B cell (primary cell): ENCODE results near the gene MCTP1. TPM values are rescaled to one million over a fixed set of nuclear protein-coding genes. Genes with fewer than 3 reads are reported as not detected.

Source experiments
- ATAC-seq: fragments of 200-7000 bp; cut with Tn5 transposase; one replicate; pipeline ENCODE4 v1.10.0; 2021; ENCODE audit warnings: low read depth, mild to moderate bottlenecking, moderate number of reproducible peaks, moderate library complexity
- CTCF ChIA-PET: fragments of 350-600 bp; sonication (Branson Sonifier 250); formaldehyde crosslinking; loops from one replicate; lab custom pipeline; 2021; ENCODE audit warnings: antibody characterized with exemption, inconsistent platforms; lab: Charles Lee
- POLR2A ChIA-PET: fragments of 350-600 bp; sonication (Branson Sonifier 250); formaldehyde crosslinking; loops from one replicate; lab custom pipeline; 2021; ENCODE audit warnings: antibody characterized with exemption; lab: Charles Lee
- DNase-seq: peaks from one replicate; pipeline ENCODE4 v3.0.0; 2013
- H2AFZ ChIP-seq: 2 replicates; pipeline ENCODE4 v1.6.1; 2012; ENCODE audit warnings: mild to moderate bottlenecking, low read depth, low read length; ENCODE audit not compliant: insufficient read depth, poor library complexity, severe bottlenecking
- H3K27ac ChIP-seq, 2 donors: 1 replicate in 1 of 2; 2 replicates in 1 of 2; pipeline ENCODE4 v1.5.1; 2012 to 2013; ENCODE audit warnings: low read length in 2 of 2, mild to moderate bottlenecking in 2 of 2, moderate library complexity in 1 of 2
- H3K27me3 ChIP-seq, 4 experiments: fragments of 200-600 bp in 1 of 4; sonication (generic) in 1 of 4; replicated peaks in 1 of 4; 1 replicate in 2 of 4; 2 replicates in 2 of 4; pipeline versions ENCODE4 v1.6.1 to v1.7.0; 2013 to 2016; ENCODE audit warnings: low read length in 3 of 4, mild to moderate bottlenecking in 2 of 4, mixed read lengths in 1 of 4, moderate library complexity in 1 of 4; ENCODE audit not compliant: insufficient read depth in 4 of 4, control insufficient read depth in 3 of 4; ENCODE audit errors: control extremely low read depth in 1 of 4
- H3K36me3 ChIP-seq, 2 experiments: replicated peaks in 1 of 2; 1 replicate in 1 of 2; 2 replicates in 1 of 2; pipeline versions ENCODE4 v1.6.1 to v1.7.1; 2013; ENCODE audit warnings: low read length in 1 of 2; ENCODE audit not compliant: insufficient read depth in 2 of 2, control insufficient read depth in 1 of 2; ENCODE audit errors: control extremely low read depth in 1 of 2, extremely low read depth in 1 of 2
- H3K4me1 ChIP-seq, 2 donors: fragments of 200-600 bp in 1 of 2; sonication (generic) in 1 of 2; 1 replicate in 1 of 2; 2 replicates in 1 of 2; pipeline versions ENCODE4 v1.5.1 to v1.6.1; 2013 to 2017; ENCODE audit warnings: low read length in 2 of 2; ENCODE audit not compliant: control insufficient read depth in 2 of 2, insufficient read depth in 2 of 2
- H3K4me2 ChIP-seq: replicated peaks from 2 replicates; pipeline ENCODE3; 2012; ENCODE audit warnings: mild to moderate bottlenecking, low read depth, low read length; ENCODE audit not compliant: poor library complexity, severe bottlenecking
- H3K4me3 ChIP-seq, 5 experiments: fragments of 200-600 bp in 1 of 5; sonication (generic) in 1 of 5; 1 replicate in 3 of 5; 2 replicates in 2 of 5; pipeline versions ENCODE4 v1.5.1 to v1.7.0; 2011 to 2016; ENCODE audit warnings: low read length in 4 of 5, mild to moderate bottlenecking in 4 of 5, low read depth in 2 of 5, control low read depth in 1 of 5, moderate library complexity in 1 of 5; ENCODE audit not compliant: insufficient read depth in 1 of 5; ENCODE audit errors: control extremely low read depth in 1 of 5, extremely low read depth in 1 of 5
- H3K79me2 ChIP-seq: fragments of 200-600 bp; sonication (generic); one replicate; pipeline ENCODE4 v1.6.0; 2016; ENCODE audit warnings: low read length; ENCODE audit not compliant: control insufficient read depth, insufficient read depth
- H3K9ac ChIP-seq: fragments of 200-600 bp; sonication (generic); 2 replicates; pipeline ENCODE4 v1.6.1; 2017; ENCODE audit warnings: mild to moderate bottlenecking, low read length, moderate library complexity
- H3K9me3 ChIP-seq, 3 donors: one replicate each; pipeline versions ENCODE4 v1.6.1 to v1.7.1; 2013; ENCODE audit warnings: low read length in 2 of 3; ENCODE audit not compliant: control insufficient read depth in 2 of 3, insufficient read depth in 1 of 3; ENCODE audit errors: control extremely low read depth in 1 of 3
- H4K20me1 ChIP-seq: 2 replicates; pipeline ENCODE4 v1.6.0; 2012; ENCODE audit warnings: mild to moderate bottlenecking, low read length; ENCODE audit not compliant: insufficient read depth, control insufficient read depth, poor library complexity, severe bottlenecking
- H3K27ac Mint-ChIP-seq: one replicate; pipeline ENCODE4 v1.8.0; 2021; ENCODE audit warnings: mixed read lengths
- H3K27me3 Mint-ChIP-seq: one replicate; pipeline ENCODE4 v1.8.0; 2021; ENCODE audit warnings: mixed read lengths
- H3K4me1 Mint-ChIP-seq: one replicate; pipeline ENCODE4 v1.8.0; 2021; ENCODE audit warnings: mixed read lengths
- H3K4me3 Mint-ChIP-seq: one replicate; pipeline ENCODE4 v1.8.0; 2021; ENCODE audit warnings: mixed read lengths
- H3K9me3 Mint-ChIP-seq: one replicate; pipeline ENCODE4 v1.8.0; 2022; ENCODE audit warnings: mixed read lengths; ENCODE audit not compliant: insufficient read depth
- EZH2 ChIP-seq: IDR thresholded peaks from 2 replicates; pipeline ENCODE4 v1.6.1; 2012; ENCODE audit warnings: borderline replicate concordance, low read depth, mild to moderate bottlenecking, moderate library complexity, low read length; ENCODE audit not compliant: insufficient read depth, poor library complexity, severe bottlenecking
- WGBS: methylation state at CpG from one replicate; pipeline ENCODE4 v1.1.5; 2013; ENCODE audit warnings: missing lambda C conversion rate; ENCODE audit not compliant: insufficient coverage; 5-methylcytosine and 5-hydroxymethylcytosine counted together
- intact Hi-C: fragments of 100-400 bp; cut with micrococcal nuclease; formaldehyde crosslinking; loops from one replicate; pipeline ENCODE4 v1.10.0; 2022
- polyA plus RNA-seq: library from polyadenylated mRNA; depleted of rRNA; stranded (reverse); fragments of >200 nt; gene quantifications from 2 replicates; pipeline ENCODE4 v1.2.3, GENCODE V29; 2012
- total RNA-seq, 2 donors: library from RNA; stranded (reverse); fragments of 120-200 nt in 1 of 2; gene quantifications; 1 replicate in 1 of 2; 2 replicates in 1 of 2; pipeline versions ENCODE4 v1.2.3 to v1.2.4, GENCODE V29; 2013 to 2022
- TF ChIP-seq, protein P1 (sequence below): fragments of 200-600 bp; IDR thresholded peaks from one replicate; pipeline ENCODE4 v1.8.0; 2022; ENCODE audit warnings: antibody characterized with exemption, mild to moderate bottlenecking

MCTP1 gene
- total and polyA plus RNA-seq, 2 donors (not counting 1 experiment from before 2014, with no cell fraction given), result 0.42 to 2.5 TPM

DNA sequence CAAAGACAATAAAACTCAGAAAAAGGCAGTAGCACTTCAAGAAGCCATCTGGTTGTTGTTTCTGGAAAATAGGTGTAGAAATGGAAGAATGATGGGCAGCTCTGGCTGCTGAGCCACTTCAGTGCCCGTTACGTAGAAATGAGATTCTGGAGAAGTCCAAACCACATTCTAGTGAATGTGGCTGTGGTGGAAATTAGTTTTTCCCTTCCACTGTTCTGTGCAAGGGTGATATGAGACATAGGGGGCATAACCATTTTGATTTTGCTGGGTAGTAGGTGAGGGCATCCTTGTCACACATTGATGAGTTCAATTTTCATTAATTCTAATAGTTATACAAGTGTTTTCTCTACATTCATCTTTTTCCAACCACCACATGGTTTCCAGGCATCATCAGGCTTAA is 275.1 kb downstream of the MCTP1 start:
- ATAC-seq (no peak), DNase-seq (no peak)
- Mint-ChIP-seq H3K27ac (no peak overlapping the region), H3K4me3 (no peak overlapping the region), H3K4me1 (no peaks in the 10 kb centered on the region), H3K27me3 (no peaks in the 10 kb centered on the region), H3K9me3 (peaks cover 2% of the 10 kb centered on the region)
- Histone ChIP-seq H3K4me3 (no peak overlapping the region), H4K20me1 (no peaks in the 10 kb centered on the region), H3K9me3 (peaks cover 0 to 2% (median 0%) of the 10 kb centered on the region in 3 donors), H3K27me3 (no peaks in the 10 kb centered on the region), H3K9ac (no peak overlapping the region), H3K4me1 (no peaks in the 10 kb centered on the region), H3K27ac (no peak overlapping the region), H2AFZ (no peak overlapping the region), H3K79me2 (no peaks in the 10 kb centered on the region), H3K4me2 (no peak overlapping the region), H3K36me3 (no peaks in the 10 kb centered on the region)
- CTCF ChIA-PET, result no interaction called here
- no CpG with 5 or more reads among the region's 2 CpGs for WGBS
- POLR2A ChIA-PET, result no interaction called here
- intact Hi-C loops, result no loop called here
- TF ChIP-seq, protein P1, sequence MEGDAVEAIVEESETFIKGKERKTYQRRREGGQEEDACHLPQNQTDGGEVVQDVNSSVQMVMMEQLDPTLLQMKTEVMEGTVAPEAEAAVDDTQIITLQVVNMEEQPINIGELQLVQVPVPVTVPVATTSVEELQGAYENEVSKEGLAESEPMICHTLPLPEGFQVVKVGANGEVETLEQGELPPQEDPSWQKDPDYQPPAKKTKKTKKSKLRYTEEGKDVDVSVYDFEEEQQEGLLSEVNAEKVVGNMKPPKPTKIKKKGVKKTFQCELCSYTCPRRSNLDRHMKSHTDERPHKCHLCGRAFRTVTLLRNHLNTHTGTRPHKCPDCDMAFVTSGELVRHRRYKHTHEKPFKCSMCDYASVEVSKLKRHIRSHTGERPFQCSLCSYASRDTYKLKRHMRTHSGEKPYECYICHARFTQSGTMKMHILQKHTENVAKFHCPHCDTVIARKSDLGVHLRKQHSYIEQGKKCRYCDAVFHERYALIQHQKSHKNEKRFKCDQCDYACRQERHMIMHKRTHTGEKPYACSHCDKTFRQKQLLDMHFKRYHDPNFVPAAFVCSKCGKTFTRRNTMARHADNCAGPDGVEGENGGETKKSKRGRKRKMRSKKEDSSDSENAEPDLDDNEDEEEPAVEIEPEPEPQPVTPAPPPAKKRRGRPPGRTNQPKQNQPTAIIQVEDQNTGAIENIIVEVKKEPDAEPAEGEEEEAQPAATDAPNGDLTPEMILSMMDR, result no peak
- no peak for TF ChIP-seq EZH2

DNA sequence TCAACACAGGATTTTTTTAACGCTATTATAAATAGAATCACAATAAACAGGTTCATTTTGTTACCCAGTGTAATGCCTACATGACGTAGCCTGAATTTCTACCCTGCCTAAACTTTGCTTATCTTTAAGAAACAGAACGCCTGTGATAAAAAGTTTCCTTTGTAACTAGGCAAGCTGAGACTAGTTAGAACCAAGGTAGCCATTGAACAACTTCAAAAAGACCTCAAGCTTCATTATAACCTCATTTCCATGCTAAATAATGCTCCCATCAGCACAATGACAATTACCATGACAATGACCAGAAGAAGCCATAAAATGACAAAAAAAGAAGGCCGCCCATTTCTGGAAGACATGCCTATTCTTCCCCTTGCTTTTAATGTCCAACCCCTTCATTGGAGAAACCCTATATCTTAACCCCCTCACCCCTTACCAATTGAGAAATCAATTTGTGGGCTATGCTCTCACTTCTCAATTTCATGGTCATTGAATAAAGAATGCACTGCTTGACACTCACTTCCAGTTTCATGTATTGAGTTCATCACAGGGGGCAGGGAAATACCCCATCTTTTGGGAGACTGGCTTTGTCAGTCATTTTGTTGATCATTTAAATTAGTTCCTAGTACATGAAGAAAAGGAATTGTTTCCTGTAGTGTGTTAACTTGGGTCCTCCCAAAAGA is 276.8 kb downstream of the MCTP1 start:
- Histone ChIP-seq H3K4me1 (no peaks in the 10 kb centered on the region), H3K9me3 (peaks cover 0 to 14% (median 8%) of the 10 kb centered on the region in 3 donors), H3K4me2 (no peak overlapping the region), H3K27me3 (no peaks in the 10 kb centered on the region), H3K27ac (no peak overlapping the region), H2AFZ (no peak overlapping the region), H3K9ac (no peak overlapping the region), H3K4me3 (no peak overlapping the region), H3K79me2 (no peaks in the 10 kb centered on the region), H3K36me3 (no peaks in the 10 kb centered on the region), H4K20me1 (no peaks in the 10 kb centered on the region)
- Mint-ChIP-seq H3K27ac (no peak overlapping the region), H3K4me1 (no peaks in the 10 kb centered on the region), H3K9me3 (peaks cover 7% of the 10 kb centered on the region), H3K4me3 (no peak overlapping the region), H3K27me3 (no peaks in the 10 kb centered on the region)
- intact Hi-C loops, result no loop called here
- ChIA-PET POLR2A (no interaction called here), CTCF (no interaction called here)
- ATAC-seq, result no peak
- WGBS, result 100% methylated on average over 2 of the region's 4 CpGs
- no peak for DNase-seq
- TF ChIP-seq EZH2, result no peak
- TF ChIP-seq, protein P1, result no peak
